ENCODE measurements around the gene PARP1.
"Not testable (repeated sequence)": the region's sequence is repeated elsewhere in the genome, so short reads cannot be mapped to it uniquely, and the experiment has no call there.

The PARP1 gene

DNA sequence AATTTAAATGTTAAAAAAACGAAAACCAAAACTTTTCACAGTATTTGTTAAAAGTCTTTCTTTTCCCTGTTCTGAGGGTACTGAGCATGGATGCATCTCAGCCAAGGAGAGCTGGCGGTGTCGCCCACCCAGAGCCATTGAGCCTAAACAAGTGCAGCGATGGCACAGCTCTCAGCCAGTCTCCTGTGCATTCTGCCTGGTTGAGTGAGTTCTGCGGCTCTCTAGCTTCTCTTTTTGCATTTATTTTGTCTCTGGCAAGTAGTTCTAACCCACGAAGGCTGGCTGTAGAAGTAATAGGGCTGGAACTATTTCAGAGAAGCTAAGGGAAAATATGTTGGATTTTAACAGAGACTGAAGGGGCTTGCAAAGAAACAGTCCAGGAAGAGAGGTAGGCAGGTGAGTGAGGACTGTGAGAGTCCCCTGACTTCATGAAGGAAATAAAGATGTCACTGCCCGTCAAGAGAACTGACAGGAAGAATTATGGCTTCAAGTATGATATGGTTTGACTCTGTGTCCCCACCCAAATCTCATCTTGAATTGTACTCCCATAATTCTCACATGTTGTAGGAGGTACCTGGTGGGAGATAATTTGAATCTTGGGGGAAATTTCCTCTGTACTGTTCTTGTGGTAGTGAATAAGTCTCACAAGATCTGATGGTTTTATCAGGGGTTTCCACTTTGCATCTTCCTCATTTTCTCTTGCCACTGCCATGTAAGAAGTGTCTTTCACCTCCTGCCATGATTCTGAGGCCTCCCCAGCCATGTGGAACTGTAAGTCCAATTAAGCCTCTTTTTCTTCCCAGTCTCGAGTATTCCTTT is 63.2 kb downstream of the PARP1 start:
- no peak for DNase-seq

DNA sequence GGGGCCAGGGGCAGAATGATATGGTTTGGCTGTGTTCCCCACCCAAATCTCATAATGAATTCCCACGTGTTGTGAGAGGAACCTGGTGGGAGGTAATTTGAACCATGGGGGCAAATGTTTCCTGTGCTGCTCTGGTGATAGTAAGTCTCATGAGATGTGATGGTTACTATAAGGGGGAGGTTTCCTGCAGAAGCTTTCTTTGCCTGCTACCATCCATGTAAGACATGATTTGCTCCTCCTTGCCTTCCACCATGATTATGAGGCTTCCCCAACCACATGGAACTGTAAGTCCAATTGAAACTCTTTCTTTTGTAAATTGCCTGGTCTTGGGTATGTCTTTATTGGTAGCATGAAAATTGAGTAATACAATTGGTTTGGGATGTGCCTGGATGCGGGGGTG is 65.2 kb downstream of the PARP1 start:
- no peak for DNase-seq

DNA sequence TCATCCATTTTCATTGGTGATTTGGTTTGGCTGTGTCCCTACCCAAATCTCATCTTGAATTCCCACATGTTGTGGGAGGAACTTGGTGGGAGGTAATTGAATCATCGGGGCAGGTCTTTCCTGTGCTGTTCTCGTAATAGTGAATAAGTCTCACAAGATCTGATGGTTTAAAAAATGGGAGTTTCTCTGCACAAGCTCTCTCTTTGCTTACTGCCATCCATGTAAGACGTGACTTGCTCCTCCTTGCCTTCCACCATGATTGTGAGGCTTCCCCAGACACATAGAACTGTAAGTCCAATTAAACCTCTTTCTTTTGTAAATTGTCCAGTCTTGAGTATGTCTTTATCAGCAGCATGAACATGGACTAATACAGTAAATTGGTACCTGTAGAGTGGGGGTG is 67.8 kb downstream of the PARP1 start:
- not testable (repeated sequence) for DNase-seq

- DNase-seq: no peak
These were observed 70.5 kb downstream of the PARP1 start for GRCh38 chr1:226337276-226337875.

DNA sequence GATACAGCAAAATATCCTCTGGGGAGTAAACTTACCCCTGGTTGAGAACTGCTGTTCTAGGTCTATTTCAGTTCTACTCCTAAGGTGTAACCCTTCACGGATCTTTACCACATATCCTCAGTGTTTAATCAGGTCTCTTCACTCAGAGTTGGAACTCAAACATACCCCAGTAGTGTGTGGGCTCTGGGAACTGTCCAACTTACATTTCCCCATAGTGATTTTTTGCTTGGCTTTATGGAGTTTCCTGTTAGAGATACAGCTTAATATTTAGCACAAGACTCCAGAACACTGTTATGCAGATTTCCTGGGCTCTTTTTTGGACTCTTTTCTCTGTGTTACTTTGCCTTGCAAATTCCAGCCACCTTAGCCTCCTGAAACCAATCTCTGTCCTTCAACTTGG is 72.2 kb downstream of the PARP1 start:
- no peak for DNase-seq

GRCh38 chr1:226332947-226333346 is 74.9 kb downstream of the PARP1 start:
- no peak for DNase-seq

DNA sequence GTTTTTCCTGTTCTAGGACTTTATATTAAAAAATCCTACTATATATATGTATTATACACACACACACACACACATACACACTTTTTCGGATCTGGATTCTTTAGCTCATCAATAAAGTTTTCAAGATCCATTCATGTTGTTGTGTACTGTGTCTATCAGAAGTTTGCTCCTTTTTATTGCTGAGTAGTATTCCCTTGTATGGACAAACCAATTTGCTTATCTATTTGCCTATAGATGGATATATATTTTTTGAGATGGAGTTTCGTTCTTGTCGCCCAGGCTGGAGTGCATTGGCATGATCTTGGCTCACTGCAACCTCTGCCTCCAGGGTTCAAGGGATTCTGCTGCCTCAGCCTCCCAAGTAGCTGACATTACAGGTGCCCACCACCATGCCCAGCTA is 78.7 kb downstream of the PARP1 start:
- DNase-seq: no peak

DNA sequence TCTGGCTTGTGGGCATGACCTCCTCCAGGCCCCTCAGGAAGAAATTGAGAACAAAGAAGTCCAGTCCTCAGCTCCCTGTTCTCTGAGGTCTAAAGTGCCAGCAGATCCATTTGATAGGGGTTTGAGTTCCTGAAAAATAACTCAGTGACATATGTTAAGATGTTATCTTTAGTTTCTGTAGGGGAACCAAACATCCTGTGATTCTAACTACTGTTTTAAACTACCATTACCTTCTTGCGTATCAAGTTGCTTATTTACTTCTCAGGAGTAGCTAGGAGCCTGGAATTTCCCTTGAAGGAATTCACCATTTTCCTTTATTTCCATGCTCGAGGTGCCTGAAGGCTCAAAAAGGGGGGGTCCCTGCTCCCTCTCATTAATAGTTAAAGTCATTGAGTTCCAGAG is 80.1 kb downstream of the PARP1 start:
- no peak for DNase-seq

GRCh38 chr1:226325178-226325577 is 82.7 kb downstream of the PARP1 start:
- DNase-seq: no peak

DNA sequence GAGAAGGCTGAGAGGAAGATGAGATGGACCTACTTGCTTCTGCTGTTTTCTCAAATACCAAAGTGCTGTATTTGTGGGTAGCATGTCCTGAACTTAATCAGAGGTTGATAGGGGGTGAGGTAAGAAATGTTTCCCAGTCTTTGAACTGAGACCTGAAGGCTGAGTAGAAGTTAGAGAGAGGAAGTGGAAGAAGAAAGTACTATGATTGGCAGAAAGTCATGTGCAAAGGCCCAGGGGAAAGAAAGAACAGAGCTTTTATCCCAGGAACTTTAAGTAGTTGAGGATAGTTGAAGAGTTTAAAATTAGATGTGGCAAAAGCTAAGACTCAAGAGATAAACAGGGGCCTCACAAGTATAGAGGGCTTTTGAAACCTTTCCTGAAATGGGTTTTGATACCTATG is 83.4 kb downstream of the PARP1 start:
- DNase-seq: no peak

GRCh38 chr1:226322986-226323385 is 84.9 kb downstream of the PARP1 start:
- DNase-seq: no peak

GRCh38 chr1:226320930-226321329 is 87.0 kb downstream of the PARP1 start:
- DNase-seq: no peak

DNA sequence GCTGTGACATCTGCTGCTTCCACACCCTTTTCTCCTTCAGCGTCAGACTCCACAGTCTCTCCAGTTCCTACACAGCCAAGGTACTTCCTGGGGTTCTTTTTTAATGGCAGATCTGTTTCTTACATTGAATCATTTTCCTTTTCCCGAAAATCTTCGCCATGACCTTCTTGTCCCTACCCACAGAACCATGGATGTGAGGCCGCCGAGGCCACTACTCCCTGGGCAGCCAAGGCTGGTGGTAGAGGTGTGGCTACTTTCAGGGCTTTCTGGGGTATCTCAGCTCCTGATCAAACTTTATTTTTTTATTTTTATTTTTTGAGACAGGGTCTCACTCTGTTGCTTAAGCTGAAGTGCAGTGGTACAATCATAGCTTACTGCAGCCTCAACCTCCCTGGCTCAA is 89.4 kb downstream of the PARP1 start:
- DNase-seq: no peak

DNA sequence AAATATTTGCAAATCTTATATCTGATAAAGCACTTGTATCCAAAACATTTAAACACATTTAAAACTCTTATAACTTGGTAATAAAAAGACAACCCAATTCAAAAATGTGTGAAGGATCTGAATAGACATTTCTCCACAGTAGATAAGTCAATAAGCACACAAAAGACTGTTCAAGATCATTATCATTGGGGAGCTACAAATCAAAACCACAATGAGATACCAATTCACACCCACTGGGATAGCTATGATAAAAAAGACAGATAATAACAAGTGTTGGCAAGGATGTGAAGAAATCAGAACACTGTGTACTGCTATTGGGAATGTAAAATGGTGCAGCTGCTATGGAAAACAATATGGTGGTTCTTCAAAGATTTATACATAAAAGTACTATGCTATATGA is 93.8 kb downstream of the PARP1 start:
- no peak for DNase-seq

- no peak for DNase-seq
These were observed 95.8 kb downstream of the PARP1 start for GRCh38 chr1:226312065-226312464.

- no peak for DNase-seq
These were observed 96.5 kb downstream of the PARP1 start for GRCh38 chr1:226311376-226311775.
